ENCODE data around the gene RPS6KA5. TPM values are rescaled to one million over a fixed set of nuclear protein-coding genes. Genes with fewer than 3 reads are reported as not detected.
"Not testable (repeated sequence)": the region's sequence is repeated elsewhere in the genome, so short reads cannot be mapped to it uniquely, and the experiment has no call there.

Gene RPS6KA5
- total RNA-seq, 1 experiment from 2014 or later = 2.2 TPM

- no TSS peak for BruUV-seq (replicated peaks)
- CTCF ChIA-PET = no interaction called here
- no peak for TF ChIP-seq CTCF (IDR thresholded peaks at IDR 0.05; ENCODE audit: unreplicated experiment)
- Mint-ChIP-seq H3K36me3 (ENCODE audit: insufficient read depth, unreplicated experiment) (no peaks in the 10 kb centered on the region), H3K9me3 (ENCODE audit: unreplicated experiment) (no peaks in the 10 kb centered on the region), H3K4me1 (ENCODE audit: insufficient read depth, unreplicated experiment) (peaks cover 6% of the 10 kb centered on the region), H3K27ac (ENCODE audit: low read depth, unreplicated experiment) (no peak overlapping the region), H3K4me3 (ENCODE audit: unreplicated experiment) (no peak overlapping the region), H3K27me3 (ENCODE audit: insufficient read depth, unreplicated experiment) (no peaks in the 10 kb centered on the region)
- no peak for DNase-seq (ENCODE audit: unreplicated experiment)
- POLR2A ChIA-PET = no interaction called here
- intact Hi-C loops (cut with micrococcal nuclease) = no loop called here
Measured at GRCh38 chr14:90839889-90840266, 220.6 kb downstream of the RPS6KA5 start.

- POLR2A ChIA-PET = no interaction called here
- Mint-ChIP-seq H3K4me1 (ENCODE audit: insufficient read depth, unreplicated experiment) (peaks cover 6% of the 10 kb centered on the region), H3K36me3 (ENCODE audit: insufficient read depth, unreplicated experiment) (no peaks in the 10 kb centered on the region), H3K9me3 (ENCODE audit: unreplicated experiment) (no peaks in the 10 kb centered on the region), H3K27me3 (ENCODE audit: insufficient read depth, unreplicated experiment) (no peaks in the 10 kb centered on the region), H3K27ac (ENCODE audit: low read depth, unreplicated experiment) (no peak overlapping the region), H3K4me3 (ENCODE audit: unreplicated experiment) (no peak overlapping the region)
- DNase-seq (ENCODE audit: unreplicated experiment) = no peak
- CTCF ChIA-PET = interaction anchor here (0.6 kb wide), 1 partner anchor 62 kb away, joined by 3 read pairs; no protein-coding TSS in a partner anchor
- intact Hi-C loops (cut with micrococcal nuclease) = no loop called here
- no TSS peak for BruUV-seq (replicated peaks)
- no peak for TF ChIP-seq CTCF (IDR thresholded peaks at IDR 0.05; ENCODE audit: unreplicated experiment)
Measured at GRCh38 chr14:90839024-90839888, 221.2 kb downstream of the RPS6KA5 start.

GRCh38 chr14:90838531-90838930 is 221.9 kb downstream of the RPS6KA5 start:
- H3K9me3 Mint-ChIP-seq (ENCODE audit: unreplicated experiment); BruUV-seq (replicated peaks); H3K4me3 Mint-ChIP-seq (ENCODE audit: unreplicated experiment); H3K36me3 Mint-ChIP-seq (ENCODE audit: insufficient read depth, unreplicated experiment); POLR2A ChIA-PET; H3K4me1 Mint-ChIP-seq (ENCODE audit: insufficient read depth, unreplicated experiment); H3K27me3 Mint-ChIP-seq (ENCODE audit: insufficient read depth, unreplicated experiment); intact Hi-C loops (cut with micrococcal nuclease); H3K27ac Mint-ChIP-seq (ENCODE audit: low read depth, unreplicated experiment); DNase-seq (ENCODE audit: unreplicated experiment): not testable (repeated sequence)
- CTCF ChIA-PET = interaction anchor here (0.6 kb wide), 1 partner anchor 63 kb away, joined by 3 read pairs; no protein-coding TSS in a partner anchor

GRCh38 chr14:90837355-90837754 is 223.1 kb downstream of the RPS6KA5 start:
- no peak for DNase-seq (ENCODE audit: unreplicated experiment)
- no peaks in the 10 kb centered on the region for H3K9me3 Mint-ChIP-seq (ENCODE audit: unreplicated experiment)
- no peak overlapping the region for H3K27ac Mint-ChIP-seq (ENCODE audit: low read depth, unreplicated experiment)
- BruUV-seq (replicated peaks) = no TSS peak
- no peak overlapping the region for H3K4me3 Mint-ChIP-seq (ENCODE audit: unreplicated experiment)
- no peaks in the 10 kb centered on the region for H3K36me3 Mint-ChIP-seq (ENCODE audit: insufficient read depth, unreplicated experiment)
- POLR2A ChIA-PET = no interaction called here
- intact Hi-C loops (cut with micrococcal nuclease) = no loop called here
- no peaks in the 10 kb centered on the region for H3K27me3 Mint-ChIP-seq (ENCODE audit: insufficient read depth, unreplicated experiment)
- TF ChIP-seq CTCF (IDR thresholded peaks at IDR 0.05; ENCODE audit: unreplicated experiment) = no peak
- peaks cover 6% of the 10 kb centered on the region for H3K4me1 Mint-ChIP-seq (ENCODE audit: insufficient read depth, unreplicated experiment)
- CTCF ChIA-PET = interaction anchor here (0.6 kb wide), 1 partner anchor 335 kb away, joined by 3 read pairs; no protein-coding TSS in a partner anchor

Measured in MCF 10A (cell line).